ENCODE measurements around the gene PDE6G.

DNA sequence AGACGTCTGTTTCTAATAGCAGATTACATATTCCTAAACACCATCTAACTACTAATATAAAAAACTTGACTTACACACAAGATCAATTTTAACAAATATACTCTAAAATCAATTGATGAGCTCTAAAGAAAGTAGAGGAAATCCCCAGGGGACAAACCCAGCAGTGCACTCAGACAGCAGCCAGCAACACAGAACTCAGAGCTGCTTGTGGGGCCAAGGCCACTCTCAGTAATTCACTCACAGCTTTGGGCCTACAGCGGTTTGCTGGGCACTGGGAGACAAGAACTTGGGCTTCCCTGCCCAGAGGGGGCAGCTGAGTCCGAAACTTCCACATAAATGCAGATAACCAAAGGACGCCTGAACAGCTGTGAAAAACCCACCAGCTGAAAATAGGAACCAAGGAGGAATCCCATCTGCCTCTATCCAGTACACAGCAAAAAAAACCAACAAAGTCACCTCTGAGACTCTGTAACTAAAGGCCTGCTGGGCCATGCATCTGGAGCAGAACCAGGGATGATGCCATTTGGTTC, 40.9 kb downstream of the PDE6G start:
- TF ChIP-seq CTCF (conservative IDR thresholded peaks at IDR 0.05 in 1 of 2, IDR thresholded peaks at IDR 0.05 in 1 of 2; ENCODE audit: extremely low read depth in 1 of 2, insufficient read depth in 1 of 2, low read depth in 1 of 2, low read length in 2 of 2) (no peak), EZH2 (IDR thresholded peaks at IDR 0.05; ENCODE audit: borderline replicate concordance, low read length) (no peak)

All from mammary epithelial cell (primary cell).